ENCODE data around the gene TAOK3. TPM values are rescaled to one million over a fixed set of nuclear protein-coding genes. Genes with fewer than 3 reads are reported as not detected.

TAOK3 gene
- total and polyA plus RNA-seq, 2 donors (not counting 1 experiment from before 2014, with no cell fraction given) = 30.0 to 80.4 TPM

- Histone ChIP-seq H3K4me3 (ENCODE audit: control extremely low read depth in 1 of 5, extremely low read depth in 1 of 5, insufficient read depth in 1 of 5, low read depth in 2 of 5, low read length in 4 of 5) (peak overlapping the region in 1 of 5 experiments; percentile 4), H3K4me1 (ENCODE audit: control insufficient read depth in 2 of 2, insufficient read depth in 2 of 2, low read length in 2 of 2) (peaks cover 36 to 37% of the 10 kb centered on the region in 2 donors), H3K27me3 (replicated peaks in 1 of 4; ENCODE audit: control extremely low read depth in 1 of 4, control insufficient read depth in 3 of 4, insufficient read depth in 4 of 4, low read length in 3 of 4) (no peaks in the 10 kb centered on the region), H3K79me2 (ENCODE audit: control insufficient read depth, insufficient read depth, low read length) (peaks cover 10% of the 10 kb centered on the region), H3K9me3 (ENCODE audit: control extremely low read depth in 1 of 3, control insufficient read depth in 2 of 3, insufficient read depth in 1 of 3, low read length in 2 of 3) (no peaks in the 10 kb centered on the region), H2AFZ (ENCODE audit: insufficient read depth, low read depth, low read length, poor library complexity, severe bottlenecking) (no peak overlapping the region), H3K27ac (ENCODE audit: low read length in 2 of 2) (peak overlapping the region; percentile 21 to 67), H4K20me1 (ENCODE audit: control insufficient read depth, insufficient read depth, low read length, poor library complexity, severe bottlenecking) (no peaks in the 10 kb centered on the region), H3K36me3 (replicated peaks in 1 of 2; ENCODE audit: control extremely low read depth in 1 of 2, control insufficient read depth in 1 of 2, extremely low read depth in 1 of 2, insufficient read depth in 2 of 2, low read length in 1 of 2) (peaks cover 7 to 20% of the 10 kb centered on the region in 2 experiments), H3K4me2 (replicated peaks; ENCODE audit: low read depth, low read length, poor library complexity, severe bottlenecking) (peak overlapping the region; percentile 67), H3K9ac (ENCODE audit: low read length) (peak overlapping the region; percentile 2)
- no peak for TF ChIP-seq CTCF (IDR thresholded peaks at IDR 0.05)
- TF ChIP-seq EZH2 (IDR thresholded peaks at IDR 0.05; ENCODE audit: borderline replicate concordance, insufficient read depth, low read depth, low read length, poor library complexity, severe bottlenecking) = no peak
- DNase-seq (peak; percentile 29), ATAC-seq (ENCODE audit: low read depth) (peak; percentile 28)
- no peaks in the 10 kb centered on the region for H3K9me3 Mint-ChIP-seq (ENCODE audit: insufficient read depth)
- intact Hi-C loops (cut with micrococcal nuclease) = loop anchor here (5.0 to 10.0 kb wide), 2 partner anchors 54 to 1047 kb away; partner anchors contain the start of gene FBXO21
- no peaks in the 10 kb centered on the region for H3K27me3 Mint-ChIP-seq
- CTCF ChIA-PET = interaction anchor here (1.2 to 1.5 kb wide), 2 partner anchors 9 to 137 kb away, joined by 3 to 8 read pairs; partner anchors contain the start of gene SUDS3
- no CpG with 5 or more reads among the region's 2 CpGs for WGBS (ENCODE audit: insufficient coverage)
- H3K4me1 Mint-ChIP-seq = peaks cover 39% of the 10 kb centered on the region
- POLR2A ChIA-PET = interaction anchor here (0.7 kb wide), 1 partner anchor 120 kb away, joined by 6 read pairs; no protein-coding TSS in a partner anchor
- H3K4me3 Mint-ChIP-seq = peak overlapping the region; percentile 64
- peak overlapping the region; percentile 94 for H3K27ac Mint-ChIP-seq
These were observed 133.8 kb downstream of the TAOK3 start for GRCh38 chr12:118238888-118239287.

GRCh38 chr12:118237908-118238307 lies 134.8 kb downstream of the TAOK3 start:
- TF ChIP-seq EZH2 (IDR thresholded peaks at IDR 0.05; ENCODE audit: borderline replicate concordance, insufficient read depth, low read depth, low read length, poor library complexity, severe bottlenecking) = no peak
- no peak for TF ChIP-seq CTCF (IDR thresholded peaks at IDR 0.05)
- Histone ChIP-seq H3K9me3 (ENCODE audit: control extremely low read depth in 1 of 3, control insufficient read depth in 2 of 3, insufficient read depth in 1 of 3, low read length in 2 of 3) (no peaks in the 10 kb centered on the region), H3K4me2 (replicated peaks; ENCODE audit: low read depth, low read length, poor library complexity, severe bottlenecking) (peak overlapping the region; percentile 67), H3K4me3 (ENCODE audit: control extremely low read depth in 1 of 5, extremely low read depth in 1 of 5, insufficient read depth in 1 of 5, low read depth in 2 of 5, low read length in 4 of 5) (no peak overlapping the region), H3K27ac (ENCODE audit: low read length in 2 of 2) (peak overlapping the region; percentile 21 to 67), H3K4me1 (ENCODE audit: control insufficient read depth in 2 of 2, insufficient read depth in 2 of 2, low read length in 2 of 2) (peaks cover 36 to 37% of the 10 kb centered on the region in 2 donors), H3K79me2 (ENCODE audit: control insufficient read depth, insufficient read depth, low read length) (peaks cover 10% of the 10 kb centered on the region), H4K20me1 (ENCODE audit: control insufficient read depth, insufficient read depth, low read length, poor library complexity, severe bottlenecking) (no peaks in the 10 kb centered on the region), H3K36me3 (replicated peaks in 1 of 2; ENCODE audit: control extremely low read depth in 1 of 2, control insufficient read depth in 1 of 2, extremely low read depth in 1 of 2, insufficient read depth in 2 of 2, low read length in 1 of 2) (peaks cover 7 to 25% of the 10 kb centered on the region in 2 experiments), H3K9ac (ENCODE audit: low read length) (no peak overlapping the region), H2AFZ (ENCODE audit: insufficient read depth, low read depth, low read length, poor library complexity, severe bottlenecking) (no peak overlapping the region), H3K27me3 (replicated peaks in 1 of 4; ENCODE audit: control extremely low read depth in 1 of 4, control insufficient read depth in 3 of 4, insufficient read depth in 4 of 4, low read length in 3 of 4) (no peaks in the 10 kb centered on the region)
- ChIA-PET POLR2A (no interaction called here), CTCF (interaction anchor here (1.5 to 3.9 kb wide), 2 partner anchors 8 to 139 kb away, joined by 3 to 28 read pairs; partner anchors contain the start of gene SUDS3)
- no peaks in the 10 kb centered on the region for H3K27me3 Mint-ChIP-seq
- H3K4me3 Mint-ChIP-seq = peak overlapping the region; percentile 32
- ATAC-seq (ENCODE audit: low read depth) = no peak
- intact Hi-C loops (cut with micrococcal nuclease) = loop anchor here (1.0 to 10.0 kb wide), 3 partner anchors 53 to 1046 kb away; partner anchors contain the start of genes FBXO21 and SUDS3
- no CpG with 5 or more reads among the region's 1 CpG for WGBS (ENCODE audit: insufficient coverage)
- H3K9me3 Mint-ChIP-seq (ENCODE audit: insufficient read depth) = no peaks in the 10 kb centered on the region
- H3K27ac Mint-ChIP-seq = peak overlapping the region; percentile 94
- DNase-seq = no peak
- peaks cover 39% of the 10 kb centered on the region for H3K4me1 Mint-ChIP-seq

Data from B cell (primary cell).